Measurements from ENCODE around the gene MPHOSPH9.

Gene MPHOSPH9

DNA sequence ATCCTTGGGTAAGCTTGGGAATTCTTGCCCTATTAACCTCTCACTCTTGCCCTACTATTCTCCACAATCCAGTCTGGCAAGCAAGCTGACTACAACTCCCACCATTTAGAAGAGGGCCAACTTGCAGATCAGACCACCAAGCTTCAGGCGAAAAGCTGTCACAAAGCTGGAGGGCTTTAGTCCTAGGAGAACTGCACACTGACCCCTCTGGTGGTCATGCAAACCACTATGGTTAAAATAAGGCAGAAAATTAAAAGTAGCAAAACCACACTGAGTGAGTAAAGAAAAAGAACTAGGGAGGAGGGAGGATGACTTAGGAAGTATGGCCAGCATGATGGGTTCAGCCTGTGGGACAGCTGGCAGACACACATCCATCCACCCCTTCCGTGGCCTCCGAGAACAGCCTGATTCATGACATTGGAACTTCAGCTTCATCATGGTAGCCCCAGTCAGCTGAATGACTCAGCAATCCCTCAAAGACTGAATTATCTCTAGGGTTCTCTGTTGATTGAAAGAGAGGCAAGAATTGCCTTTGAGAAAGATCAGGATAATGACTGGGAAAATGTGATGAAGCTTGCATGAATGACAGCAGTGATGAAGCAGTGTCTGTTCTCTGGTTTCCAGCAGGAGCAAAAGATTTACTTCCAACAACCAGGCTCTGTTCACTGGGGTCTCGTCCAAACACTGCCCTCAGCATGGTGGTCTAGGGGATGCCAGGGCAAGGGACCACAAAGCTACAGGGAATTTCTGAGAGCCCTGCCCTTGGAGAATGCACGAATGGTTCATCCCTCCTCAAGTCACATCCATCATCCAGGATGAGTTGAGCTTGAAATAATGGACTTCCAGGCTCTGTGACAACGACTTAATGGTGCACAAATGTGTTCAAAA is 106.4 kb downstream of the MPHOSPH9 start:
- no peak for DNase-seq (ENCODE audit: low read depth, low spot score)

DNA sequence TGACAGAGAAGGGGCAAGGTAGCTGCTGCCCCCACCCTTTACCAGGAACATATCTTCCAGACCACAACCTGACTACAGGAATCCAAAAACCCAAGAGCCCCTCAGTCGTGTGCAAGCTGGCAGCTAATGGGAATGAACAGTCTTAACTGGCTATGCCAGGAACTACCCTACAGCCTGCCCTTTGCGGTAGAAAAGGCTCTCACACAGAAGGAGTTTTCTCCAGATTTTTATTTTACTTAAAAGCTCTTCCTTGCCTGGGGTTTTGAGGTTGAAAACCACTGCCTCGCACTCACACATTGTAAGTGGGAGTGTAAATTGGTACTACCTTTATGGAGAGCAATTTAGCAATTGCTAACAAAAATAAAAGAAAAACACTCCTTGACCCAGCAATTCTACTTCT is 110.3 kb downstream of the MPHOSPH9 start:
- no peak for DNase-seq (ENCODE audit: low read depth, low spot score)

DNA sequence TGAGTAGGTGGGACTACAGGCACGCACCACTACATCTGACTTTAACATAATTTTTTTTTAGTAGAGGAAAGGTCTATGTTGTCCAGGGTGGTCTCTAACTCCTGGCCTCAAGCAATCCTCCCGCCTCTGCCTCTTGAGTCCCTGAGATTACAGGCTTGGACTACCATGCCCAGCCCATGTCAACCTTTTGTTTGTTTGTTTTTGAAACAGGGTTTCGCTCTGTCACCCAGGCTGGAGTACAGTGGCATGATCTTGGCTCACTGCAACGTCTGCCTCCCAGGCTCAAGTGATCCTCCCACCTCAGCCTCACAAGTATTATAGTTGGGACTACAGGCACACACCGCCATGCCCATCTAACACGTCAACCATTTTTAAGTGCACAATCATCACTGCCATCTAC is 111.3 kb downstream of the MPHOSPH9 start:
- DNase-seq (ENCODE audit: low read depth, low spot score), result no peak

DNA sequence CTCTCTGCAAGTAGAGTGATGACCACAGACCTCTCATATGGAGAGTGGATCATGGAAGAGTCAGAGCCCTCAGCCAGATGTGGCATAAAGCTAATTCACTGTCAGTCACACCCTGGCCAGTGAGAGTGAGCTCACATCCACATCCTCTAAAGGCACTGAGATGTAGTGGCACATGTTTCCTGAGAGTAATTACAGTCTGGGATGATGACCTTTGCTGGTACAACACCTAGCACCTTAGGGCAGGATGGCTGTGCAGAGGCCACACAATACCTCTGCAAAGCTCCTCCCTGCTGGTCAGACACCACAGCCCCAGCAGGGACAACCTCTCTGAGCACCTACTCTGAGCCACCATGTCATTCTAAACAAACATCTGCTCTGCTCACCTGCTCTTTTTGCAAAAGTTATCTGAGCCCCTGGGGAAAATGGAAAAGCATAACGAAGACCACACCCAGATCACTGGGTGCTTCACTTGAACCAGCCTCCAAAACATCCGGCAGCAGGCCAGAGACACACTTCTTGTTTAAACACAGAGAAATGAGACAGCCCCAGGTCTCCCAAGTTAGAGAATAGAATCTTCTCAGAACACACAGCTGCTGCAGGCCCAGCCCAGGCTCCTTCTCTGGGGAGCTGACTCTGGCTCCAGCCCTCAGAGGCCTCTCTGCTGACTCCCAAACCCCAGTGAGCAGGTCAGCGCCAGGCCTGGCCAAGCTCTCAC is 112.3 kb downstream of the MPHOSPH9 start:
- no peak for DNase-seq (ENCODE audit: low read depth, low spot score)

DNA sequence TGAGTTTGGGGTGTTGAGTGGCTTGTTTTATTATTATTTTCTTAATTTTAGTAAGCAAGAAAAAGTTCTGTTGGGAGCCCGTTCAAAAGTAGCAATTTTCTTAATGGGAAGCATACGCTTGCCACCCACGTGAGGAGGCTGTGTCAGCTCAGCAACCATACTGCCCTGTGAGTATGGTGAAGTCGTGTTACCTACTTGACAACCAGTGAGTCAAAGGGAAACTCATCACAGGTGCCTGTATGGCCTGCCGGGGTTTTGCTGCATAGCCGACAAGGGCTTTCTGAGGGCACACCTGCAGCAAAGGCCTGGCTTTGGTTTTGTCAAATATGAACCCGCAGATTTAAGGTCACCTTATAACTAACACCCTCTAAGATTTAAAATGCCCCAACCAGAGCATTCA is 113.1 kb downstream of the MPHOSPH9 start:
- DNase-seq (ENCODE audit: low read depth, low spot score), result peak; percentile 21

DNA sequence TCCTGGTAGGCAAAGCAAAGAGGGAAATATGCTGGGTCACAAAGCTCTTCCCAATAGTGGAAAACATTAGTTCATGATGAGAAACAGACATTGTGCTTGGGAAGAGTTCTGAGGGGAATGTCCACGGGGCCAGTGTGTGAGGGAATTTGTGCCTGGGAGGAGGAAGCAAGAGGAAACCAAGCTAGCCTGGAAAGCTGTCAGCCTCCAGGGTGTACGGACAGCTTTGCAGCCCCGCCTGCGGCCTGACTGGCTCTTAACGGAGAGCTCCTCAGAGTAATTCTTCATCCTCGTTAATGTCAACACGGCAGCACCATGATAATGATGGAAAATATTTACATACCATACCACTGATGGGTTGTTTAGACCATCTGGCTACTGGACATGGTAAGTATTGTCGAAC is 114.4 kb downstream of the MPHOSPH9 start:
- no peak for DNase-seq (ENCODE audit: low read depth, low spot score)

DNA sequence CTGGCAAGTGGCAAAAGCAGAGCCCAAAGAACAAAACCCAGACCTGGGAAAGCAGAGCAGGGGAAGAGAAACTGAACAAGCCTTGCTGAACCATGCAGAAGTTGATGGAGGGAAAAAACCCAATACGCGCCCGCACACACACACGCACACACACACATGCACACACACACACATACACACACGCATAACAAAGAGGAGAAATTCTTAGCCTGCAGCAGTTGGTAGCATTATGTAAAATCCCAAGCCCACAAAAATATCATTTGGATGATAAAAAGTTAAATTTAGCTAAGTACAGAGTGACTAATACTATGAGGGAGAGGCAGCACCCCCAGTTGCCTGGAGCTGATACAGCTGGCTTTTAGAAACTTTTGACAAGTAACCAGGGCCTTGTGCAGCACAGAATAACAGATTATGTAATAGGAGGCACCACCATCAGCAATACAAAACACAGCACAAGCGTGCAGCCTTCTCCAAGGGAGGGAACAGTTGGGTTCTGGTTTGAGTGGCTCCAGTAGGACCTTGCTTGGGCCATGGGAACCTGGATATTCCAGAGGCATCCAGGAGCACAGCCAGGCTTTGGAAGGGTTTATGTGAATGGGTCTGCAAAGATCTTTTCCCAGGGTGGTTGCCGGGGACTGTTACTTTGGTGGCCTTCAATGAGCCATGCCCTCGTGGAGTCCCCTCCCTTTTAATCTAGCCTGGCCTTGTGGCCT is 117.4 kb downstream of the MPHOSPH9 start:
- DNase-seq (ENCODE audit: low read depth, low spot score), result no peak

DNA sequence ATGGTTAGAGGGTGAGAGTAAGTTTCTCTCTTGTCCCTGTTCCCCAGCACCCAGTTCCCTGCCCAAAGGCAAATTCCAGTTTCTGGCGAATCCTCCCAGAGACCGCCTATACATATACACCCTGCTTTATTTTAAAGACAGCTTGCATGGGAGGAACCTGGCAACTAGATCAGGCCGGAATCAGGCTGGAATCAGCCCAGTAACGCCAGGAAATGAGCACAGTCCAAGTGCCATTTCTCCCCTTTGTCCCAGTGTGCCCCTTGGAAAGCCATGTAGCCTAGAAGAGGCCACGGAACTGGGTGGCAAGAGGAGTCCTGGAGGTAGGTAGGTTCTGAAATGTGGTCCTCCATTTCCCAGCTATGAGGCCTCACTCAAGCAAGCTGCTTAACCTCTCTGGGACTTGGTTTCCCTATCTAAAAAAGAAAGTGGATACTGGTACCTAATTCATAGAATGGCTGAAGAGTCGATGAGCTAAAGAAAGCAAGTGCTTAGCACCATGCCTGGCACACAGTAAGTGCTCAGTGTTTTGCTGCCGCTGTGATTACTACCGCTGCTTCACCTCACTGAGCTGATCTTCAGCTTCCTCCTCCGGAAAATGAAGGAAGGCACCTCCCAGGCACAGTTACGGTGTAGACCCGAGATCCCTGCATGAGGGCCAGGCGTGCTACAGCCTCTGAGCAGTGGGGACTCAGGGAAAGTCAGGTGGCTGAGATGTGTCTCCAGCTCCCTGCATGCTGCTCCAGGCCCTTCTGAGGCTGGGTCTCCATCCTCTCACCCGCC is 118.4 kb downstream of the MPHOSPH9 start:
- no peak for DNase-seq (ENCODE audit: low read depth, low spot score)

DNA sequence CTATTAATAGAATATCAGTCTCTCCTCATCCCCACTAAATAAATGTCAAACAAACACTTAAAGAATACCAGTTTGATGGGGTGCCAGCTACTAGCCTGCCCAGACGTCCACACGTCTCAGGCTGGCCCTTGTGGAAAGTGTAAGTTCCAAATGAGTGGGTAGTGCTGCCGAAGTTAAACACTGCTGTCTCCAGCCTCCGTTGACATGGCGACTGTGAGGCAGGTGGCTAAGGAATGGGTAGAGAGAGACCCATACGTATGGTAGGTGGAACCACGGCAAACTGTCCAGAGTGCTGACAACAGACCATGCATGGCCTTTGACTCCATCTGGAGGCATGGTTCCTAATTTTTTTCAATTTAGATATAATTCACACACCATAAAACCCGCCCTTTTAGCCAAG is 119.9 kb downstream of the MPHOSPH9 start:
- DNase-seq (ENCODE audit: low read depth, low spot score), result no peak

DNA sequence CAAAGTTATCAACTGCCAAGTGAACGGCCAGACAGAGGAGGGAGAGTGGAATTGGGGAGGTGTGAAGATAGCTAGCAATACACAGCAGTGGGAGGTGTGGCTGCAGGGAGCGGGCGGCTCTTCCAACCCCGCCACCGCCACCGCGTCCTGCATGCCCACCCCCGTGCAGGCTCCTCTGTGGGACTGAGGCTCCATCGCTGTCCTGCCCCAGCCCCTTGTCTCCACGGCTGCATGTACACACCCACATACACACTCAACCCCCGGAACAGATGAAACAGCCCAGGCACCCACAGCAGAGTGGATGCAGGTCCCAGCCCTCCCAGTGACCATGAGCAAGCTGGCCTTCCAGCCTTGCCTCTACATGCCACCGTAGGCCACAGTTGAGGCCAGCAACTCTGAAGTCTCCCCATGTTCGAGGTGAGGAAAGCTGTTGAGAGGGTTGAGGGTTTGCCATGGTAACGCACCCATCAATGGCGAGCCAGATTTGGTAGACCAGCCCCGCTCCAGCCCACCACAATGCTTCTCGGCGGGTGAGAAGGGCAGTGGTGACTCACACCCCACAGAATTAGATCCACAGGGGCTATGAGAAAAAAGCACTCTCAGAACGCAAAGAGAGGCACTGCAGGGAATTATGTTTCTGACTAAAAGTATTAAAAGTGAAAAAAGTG is 121.3 kb downstream of the MPHOSPH9 start:
- DNase-seq (ENCODE audit: low read depth, low spot score), result no peak

DNA sequence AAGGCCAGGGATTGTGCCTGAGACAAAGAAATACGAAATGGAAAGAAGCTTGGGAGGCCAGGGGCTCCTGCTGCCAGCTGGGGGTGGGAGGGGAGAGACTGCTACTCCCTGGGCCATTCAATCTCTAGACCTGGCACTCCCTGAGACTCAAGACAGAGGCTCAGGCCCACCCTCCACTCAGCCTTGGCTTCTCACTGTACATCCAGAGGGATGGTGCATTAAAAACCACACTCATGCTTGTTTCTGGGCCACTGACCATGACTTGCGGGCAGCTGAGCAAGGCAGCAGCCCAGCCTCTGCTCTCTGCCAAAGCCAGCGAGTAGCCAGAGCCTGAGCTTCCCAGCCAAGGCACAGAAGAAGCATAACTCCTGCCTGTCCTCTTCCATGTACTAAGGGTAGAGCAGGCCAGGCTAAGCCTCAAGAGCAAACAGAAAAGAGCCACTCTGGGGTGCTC is 123.6 kb downstream of the MPHOSPH9 start:
- no peak for DNase-seq (ENCODE audit: low read depth, low spot score)

DNA sequence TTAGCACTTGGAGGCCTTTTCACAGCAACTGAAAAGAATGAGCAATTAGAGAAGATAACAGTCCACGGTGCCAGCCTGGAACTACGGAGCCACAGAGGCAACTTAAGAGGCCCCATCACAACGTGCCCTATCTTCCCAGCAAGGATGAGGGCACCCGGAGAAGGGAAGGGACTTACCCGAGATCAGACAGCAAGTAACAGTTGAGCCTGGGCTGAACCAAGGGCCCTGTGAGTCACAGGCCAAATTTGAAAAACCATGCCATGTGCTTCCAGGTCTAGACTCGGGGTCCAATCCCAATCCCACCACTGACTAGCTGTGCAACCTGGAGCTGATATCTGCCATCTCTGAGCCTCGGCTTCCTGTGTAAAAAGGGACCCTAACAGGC is 124.3 kb downstream of the MPHOSPH9 start:
- no peak for DNase-seq (ENCODE audit: low read depth, low spot score)

DNA sequence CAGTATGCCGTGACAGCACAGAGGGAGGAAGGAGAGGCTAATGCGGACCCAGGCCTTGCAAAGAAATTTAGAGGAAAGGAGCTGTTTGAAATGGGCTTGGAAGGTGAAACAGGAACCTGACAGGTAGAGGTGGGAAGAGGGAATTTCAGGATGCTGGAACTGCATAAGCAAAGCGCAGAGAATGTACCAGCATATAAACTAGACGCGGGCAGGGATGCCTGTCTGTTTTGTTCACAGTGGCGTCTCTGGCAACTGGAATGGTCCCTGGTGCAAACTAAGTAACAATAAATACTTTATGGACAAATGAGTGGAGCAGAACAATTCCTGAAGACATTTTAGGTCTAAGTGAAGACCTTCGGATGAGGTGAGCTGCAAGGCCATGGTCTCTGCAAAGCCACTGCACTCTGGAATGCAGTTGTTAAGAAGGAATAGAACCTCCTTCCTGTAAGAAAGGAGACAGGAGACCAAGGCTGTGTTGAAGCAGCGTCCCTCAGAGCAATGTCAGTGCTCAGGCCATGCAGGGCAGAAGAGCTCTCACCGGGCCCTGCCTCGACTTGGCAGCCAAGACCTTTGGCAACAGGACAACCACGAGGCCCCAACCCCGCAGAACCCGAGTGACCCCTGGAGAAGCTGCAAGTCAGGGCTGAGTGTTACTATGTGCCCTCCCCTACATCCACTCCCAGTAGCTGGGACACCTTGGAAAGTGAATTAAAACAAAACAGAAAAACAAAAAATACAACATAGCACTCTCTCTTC is 124.8 kb downstream of the MPHOSPH9 start:
- DNase-seq (ENCODE audit: low read depth, low spot score), result no peak

DNA sequence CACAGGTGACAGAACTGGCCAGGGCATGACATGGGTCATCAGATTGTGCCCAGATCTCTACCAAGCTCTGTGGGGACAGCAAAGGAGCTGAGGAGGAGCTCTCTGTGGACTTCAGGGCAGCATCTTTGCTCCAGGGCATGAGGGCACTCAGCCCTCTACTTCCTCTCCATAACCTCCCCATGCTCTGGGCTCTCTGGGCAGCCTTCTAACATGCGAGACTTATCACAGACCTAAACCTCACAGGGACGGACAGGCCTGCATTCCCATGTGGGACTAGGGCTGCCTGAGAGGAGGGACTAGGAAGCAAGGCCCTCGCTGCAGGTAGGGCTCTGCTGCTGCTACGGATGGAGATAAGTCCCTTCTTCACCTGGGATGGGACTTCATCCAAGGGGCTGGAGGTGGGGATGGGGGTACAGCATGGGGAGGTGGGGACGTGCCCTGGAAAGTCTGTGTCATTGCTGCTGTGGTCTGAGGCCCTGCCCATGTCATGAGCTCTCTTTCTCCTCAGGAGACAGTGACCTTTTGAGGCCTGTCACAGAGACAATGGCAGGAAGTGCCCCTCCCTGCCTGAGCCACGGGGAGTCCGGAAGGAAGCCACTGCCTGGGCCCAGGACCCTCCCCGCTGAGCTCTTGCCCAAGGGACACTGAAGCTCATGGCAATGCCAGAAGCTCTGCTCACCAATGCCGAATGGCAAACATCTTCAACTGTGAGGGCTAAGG is 126.1 kb downstream of the MPHOSPH9 start:
- no peak for DNase-seq (ENCODE audit: low read depth, low spot score)

DNA sequence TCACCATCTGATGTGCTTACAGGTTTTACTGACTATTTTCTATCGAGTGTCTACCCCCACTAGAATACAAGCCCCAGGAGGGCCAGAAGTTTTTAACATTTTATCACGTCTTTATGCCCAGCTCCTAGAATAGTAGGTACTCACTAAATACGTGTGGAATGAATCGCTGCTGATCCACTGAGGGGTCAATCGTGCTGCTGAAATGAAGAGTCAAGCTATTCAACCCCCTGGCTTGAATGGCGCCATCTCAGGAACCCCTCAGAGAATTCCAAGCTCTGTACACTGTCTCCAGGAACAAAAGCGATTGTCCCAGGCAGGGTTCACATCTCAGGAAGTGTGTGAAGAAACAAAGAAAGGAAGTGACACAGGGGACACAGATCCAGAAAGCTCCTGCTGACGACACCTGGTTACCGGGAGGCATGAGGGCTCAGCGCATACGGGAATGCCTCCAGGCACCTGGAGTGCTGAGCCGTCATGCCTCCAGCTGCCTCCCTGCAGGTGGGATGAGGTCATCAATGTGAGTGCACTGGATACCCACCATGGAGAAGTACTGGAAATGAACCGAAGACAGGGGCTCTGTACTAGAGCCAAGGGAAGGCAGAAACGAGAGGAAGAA is 127.6 kb downstream of the MPHOSPH9 start:
- no peak for DNase-seq (ENCODE audit: low read depth, low spot score)

DNA sequence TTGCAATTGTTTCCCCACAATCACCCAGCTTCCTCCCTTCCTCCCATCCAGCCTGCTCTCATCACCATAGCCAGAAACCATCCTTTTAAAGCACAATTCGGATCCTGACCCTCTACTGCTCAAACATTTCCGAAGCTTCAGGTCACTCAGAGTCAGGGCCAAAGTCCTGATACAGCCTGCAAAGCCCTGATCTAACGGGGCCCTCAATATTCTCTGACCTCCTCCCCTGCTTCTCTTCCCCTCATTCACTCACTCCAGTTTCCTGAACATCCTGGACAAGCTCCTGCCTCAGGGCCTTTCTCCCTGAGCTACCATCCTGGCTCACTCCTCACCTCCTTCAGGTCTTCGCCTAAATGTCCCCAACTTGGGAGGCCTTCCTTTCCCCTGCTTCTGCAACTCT is 128.1 kb downstream of the MPHOSPH9 start:
- DNase-seq (ENCODE audit: low read depth, low spot score), result no peak
